Dedifferentiated amniotic fluid mesenchymal stem cell (primary cell): Measurements from ENCODE around the gene CD9.
"Not testable (repeated sequence)": the region's sequence is repeated elsewhere in the genome, so short reads cannot be mapped to it uniquely, and the experiment has no call there.

Source experiments
- DNase-seq: peaks from one replicate; pipeline ENCODE4 v3.0.0-alpha.2; 2016; ENCODE audit errors: extremely low spot score

CD9 gene

GRCh38 chr12:6200256-6201212 lies at the start of gene CD9:
Gene CD9, plus strand, starts transcription at chr12:6200400. Its CDS starts 100 bp downstream, at chr12:6200500.
- no peak for DNase-seq

GRCh38 chr12:6154730-6155459 lies 45.3 kb upstream of the CD9 start:
- DNase-seq = no peak

- no peak for DNase-seq
These were observed 42.7 kb upstream of the CD9 start for GRCh38 chr12:6157482-6157881.

- no peak for DNase-seq
These were observed 41.9 kb upstream of the CD9 start for GRCh38 chr12:6158255-6158654.

GRCh38 chr12:6158749-6159148 lies 41.5 kb upstream of the CD9 start:
- no peak for DNase-seq

- not testable (repeated sequence) for DNase-seq
These were observed 40.8 kb upstream of the CD9 start for GRCh38 chr12:6159166-6160011.

GRCh38 chr12:6160049-6160649 lies 40.1 kb upstream of the CD9 start:
- not testable (repeated sequence) for DNase-seq

- DNase-seq = no peak
These were observed 38.9 kb upstream of the CD9 start for GRCh38 chr12:6161124-6161882.

- DNase-seq = no peak
These were observed 36.7 kb upstream of the CD9 start for GRCh38 chr12:6163416-6164060.

- DNase-seq = peak; percentile 55
These were observed 34.8 kb upstream of the CD9 start for GRCh38 chr12:6165395-6165794.

GRCh38 chr12:6166808-6167207 lies 33.4 kb upstream of the CD9 start:
- DNase-seq = no peak

- peak; percentile 88 for DNase-seq
These were observed 32.6 kb upstream of the CD9 start for GRCh38 chr12:6167327-6168280.

GRCh38 chr12:6171409-6172015 lies 28.7 kb upstream of the CD9 start:
- no peak for DNase-seq

- no peak for DNase-seq
These were observed 28.1 kb upstream of the CD9 start for GRCh38 chr12:6172086-6172485.

- no peak for DNase-seq
These were observed 27.3 kb upstream of the CD9 start for GRCh38 chr12:6172862-6173261.

GRCh38 chr12:6177642-6178358 lies 22.4 kb upstream of the CD9 start:
- DNase-seq = no peak

- DNase-seq = peak; percentile 22
These were observed 21.0 kb upstream of the CD9 start for GRCh38 chr12:6178981-6179761.
